ENCODE results near the gene ZRANB3. TPM values are rescaled to one million over a fixed set of nuclear protein-coding genes. Genes with fewer than 3 reads are reported as not detected.

Gene ZRANB3
- total RNA-seq, 1 experiment from 2014 or later = 5.6 TPM

- no peak for DNase-seq (ENCODE audit: low read depth)
Measured at GRCh38 chr2:135175177-135175576, 355.8 kb downstream of the ZRANB3 start.

GRCh38 chr2:135174810-135175093 lies 356.3 kb downstream of the ZRANB3 start:
- no peak for DNase-seq (ENCODE audit: low read depth)

GRCh38 chr2:135174049-135174809 lies 356.8 kb downstream of the ZRANB3 start:
- no peak for DNase-seq (ENCODE audit: low read depth)

- no peak for DNase-seq (ENCODE audit: low read depth)
Measured at GRCh38 chr2:135169900-135170753, 360.9 kb downstream of the ZRANB3 start.

GRCh38 chr2:135168204-135168856 lies 362.7 kb downstream of the ZRANB3 start:
- DNase-seq (ENCODE audit: low read depth) = no peak

GRCh38 chr2:135167273-135167672 lies 363.7 kb downstream of the ZRANB3 start:
- DNase-seq (ENCODE audit: low read depth) = no peak

DNA sequence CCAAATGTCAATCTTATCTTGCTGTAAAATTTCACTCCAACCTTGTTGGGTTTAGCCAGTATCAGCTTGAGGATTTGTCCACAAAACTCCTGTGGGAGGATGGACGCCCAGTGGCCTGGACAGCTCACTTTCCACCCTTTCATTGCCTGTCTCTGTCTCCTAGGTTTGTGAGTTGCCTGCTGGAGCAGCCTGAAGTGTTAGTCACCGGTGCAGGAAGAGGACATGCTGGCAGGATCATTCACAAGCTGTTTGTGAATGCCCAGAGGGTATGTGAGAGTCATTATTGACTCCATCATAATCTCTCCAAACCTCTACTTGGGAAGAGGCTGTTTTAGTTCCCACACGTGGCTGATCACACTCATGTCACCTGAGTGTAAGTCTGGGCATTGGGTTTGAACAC lies 366.6 kb downstream of the ZRANB3 start:
- DNase-seq (ENCODE audit: low read depth) = peak; percentile 95

DNA sequence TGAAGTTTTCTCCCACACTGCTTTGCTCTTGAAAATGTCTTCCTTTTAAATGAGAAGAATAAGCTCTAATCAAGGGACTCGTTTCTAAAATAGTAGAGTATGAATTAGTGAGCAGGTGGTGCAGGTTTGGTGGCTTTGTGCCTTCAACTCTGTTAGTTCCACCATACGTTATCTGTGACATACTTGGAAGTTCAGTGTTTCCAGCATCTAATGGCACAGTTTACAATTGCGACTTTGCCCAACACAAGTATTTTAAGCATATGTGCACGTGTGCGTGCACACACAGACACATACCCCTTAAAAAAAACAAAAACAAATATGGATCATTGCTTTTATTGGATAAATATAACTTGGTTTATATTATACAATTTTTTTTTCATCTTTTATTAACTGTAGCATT lies 367.1 kb downstream of the ZRANB3 start:
- DNase-seq (ENCODE audit: low read depth) = no peak

GRCh38 chr2:135163306-135163705 lies 367.7 kb downstream of the ZRANB3 start:
- no peak for DNase-seq (ENCODE audit: low read depth)

- no peak for DNase-seq (ENCODE audit: low read depth)
Measured at GRCh38 chr2:135162786-135163185, 368.2 kb downstream of the ZRANB3 start.

- no peak for DNase-seq (ENCODE audit: low read depth)
Measured at GRCh38 chr2:135162377-135162776, 368.6 kb downstream of the ZRANB3 start.

- DNase-seq (ENCODE audit: low read depth) = no peak
Measured at GRCh38 chr2:135159191-135159590, 371.8 kb downstream of the ZRANB3 start.

DNA sequence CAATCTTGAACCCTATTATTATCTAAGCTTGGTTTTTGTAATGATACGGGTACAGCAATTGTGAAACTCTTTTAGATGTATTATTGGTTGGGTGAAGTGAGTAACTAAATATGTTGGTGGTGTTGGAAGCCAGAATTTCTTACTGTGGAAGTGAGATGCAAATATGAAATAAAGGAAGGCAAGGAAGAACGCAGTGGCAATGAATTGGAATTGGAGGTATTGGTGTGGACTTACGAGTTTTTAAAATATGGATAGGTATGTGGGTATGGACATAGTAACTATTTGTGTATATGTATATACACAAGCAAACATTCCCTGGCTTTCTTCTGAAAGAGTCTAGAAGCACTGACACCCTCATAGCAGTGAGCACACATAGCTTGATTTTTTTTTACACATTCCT lies 373.2 kb downstream of the ZRANB3 start:
- DNase-seq (ENCODE audit: low read depth) = no peak

DNA sequence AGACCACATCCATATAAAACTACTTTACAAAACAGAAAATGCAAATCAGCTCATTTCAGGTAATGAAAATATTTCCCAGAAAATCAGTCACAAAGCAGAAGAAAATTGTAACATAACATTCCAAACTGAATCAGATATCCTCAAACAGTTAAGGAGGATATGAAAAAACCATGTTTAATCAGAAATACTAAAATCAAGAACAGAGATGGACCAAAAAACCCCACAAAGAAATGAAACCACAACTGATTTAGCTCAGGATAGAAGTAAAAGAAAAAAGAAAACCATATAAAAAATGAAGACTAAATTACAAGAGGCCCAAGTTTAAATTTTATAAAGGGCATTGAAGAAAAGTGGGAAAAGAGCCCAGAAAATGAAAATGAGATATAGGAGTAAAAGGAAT lies 376.1 kb downstream of the ZRANB3 start:
- DNase-seq (ENCODE audit: low read depth) = no peak

- peak; percentile 57 for DNase-seq (ENCODE audit: low read depth)
Measured at GRCh38 chr2:135152361-135152760, 378.7 kb downstream of the ZRANB3 start.

- no peak for DNase-seq (ENCODE audit: low read depth)
Measured at GRCh38 chr2:135151615-135152014, 379.4 kb downstream of the ZRANB3 start.

- no peak for DNase-seq (ENCODE audit: low read depth)
Measured at GRCh38 chr2:135150725-135151124, 380.3 kb downstream of the ZRANB3 start.

DNA sequence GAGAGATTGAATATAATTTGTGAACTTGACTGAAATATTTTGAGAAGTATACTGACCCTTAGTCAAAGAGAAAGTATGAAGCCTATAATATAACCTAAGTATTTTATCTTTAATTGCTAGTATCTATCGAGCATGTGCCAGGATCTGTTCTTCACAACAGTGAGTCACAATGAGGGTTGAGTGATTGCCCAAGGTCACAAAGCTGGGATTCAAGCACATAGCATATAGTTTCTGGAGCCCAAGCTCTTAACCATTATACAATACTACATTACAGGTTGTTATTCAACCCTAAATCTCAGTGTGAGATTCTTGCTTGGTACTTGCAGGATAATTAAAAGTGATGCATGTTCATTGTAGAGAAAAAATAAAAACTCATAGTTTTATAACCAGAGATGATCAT lies 381.8 kb downstream of the ZRANB3 start:
- peak; percentile 31 for DNase-seq (ENCODE audit: low read depth)

DNA sequence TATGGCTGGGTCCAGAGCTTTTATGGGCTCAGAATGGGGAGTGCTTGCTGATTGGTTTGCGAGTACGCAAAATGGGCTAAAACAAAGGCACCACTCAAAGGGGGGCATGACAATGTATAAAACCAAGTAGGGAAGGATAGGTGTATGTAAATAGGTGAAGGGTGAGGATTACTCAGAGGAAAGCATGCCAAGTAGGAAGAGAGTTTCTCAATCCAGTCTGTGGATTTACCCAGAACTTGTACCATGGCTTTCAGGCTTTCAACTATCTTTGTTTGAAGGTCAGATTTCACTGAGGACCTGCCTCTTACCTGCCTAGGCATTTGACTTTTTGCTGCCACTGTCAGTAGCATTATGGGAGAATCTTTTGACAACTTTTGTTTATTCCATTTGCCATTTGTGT lies 386.7 kb downstream of the ZRANB3 start:
- peak; percentile 13 for DNase-seq (ENCODE audit: low read depth)

GRCh38 chr2:135142323-135142722 lies 388.7 kb downstream of the ZRANB3 start:
- DNase-seq (ENCODE audit: low read depth) = no peak

- DNase-seq (ENCODE audit: low read depth) = no peak
Measured at GRCh38 chr2:135140606-135141005, 390.4 kb downstream of the ZRANB3 start.

DNA sequence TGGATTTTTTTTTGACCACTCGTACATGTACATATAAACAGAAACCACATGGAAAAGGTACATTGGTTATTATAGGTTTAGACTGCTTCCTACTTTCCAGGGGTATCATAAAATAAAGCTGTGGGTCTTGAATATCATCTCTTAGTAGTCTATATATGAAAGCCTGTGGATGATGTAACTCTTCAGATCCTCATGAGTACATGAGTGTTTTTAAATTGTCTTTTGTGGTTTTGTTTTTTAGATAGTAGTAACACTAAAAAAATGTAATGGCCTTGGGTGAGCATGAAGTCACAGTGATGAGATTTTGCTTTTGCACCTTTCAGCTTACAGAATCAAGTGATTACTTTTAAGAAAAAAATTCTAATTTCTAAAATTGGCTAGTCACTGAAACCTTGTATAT lies 398.7 kb downstream of the ZRANB3 start:
- DNase-seq (ENCODE audit: low read depth) = peak; percentile 7

- no peak for DNase-seq (ENCODE audit: low read depth)
Measured at GRCh38 chr2:135130751-135131150, 400.3 kb downstream of the ZRANB3 start.
